OCI-LY7 (cell line): Measurements from ENCODE around the gene PXDN. TPM values are rescaled to one million over a fixed set of nuclear protein-coding genes. Genes with fewer than 3 reads are reported as not detected.

Experiments
- BruUV-seq: library from RNA; stranded (reverse); fragments of 400-500 nt; replicated peaks from 2 replicates; lab custom pipeline; 2021; lab: Mats Ljungman, UMichigan
- CTCF ChIA-PET: fragments of 300-600 bp; sonication (Branson Sonifier 250); formaldehyde crosslinking; loops from one replicate; lab custom pipeline; 2022; ENCODE audit warnings: antibody characterized with exemption; ENCODE audit not compliant: unreplicated experiment; lab: Charles Lee
- POLR2A ChIA-PET: fragments of 300-600 bp; sonication (Branson Sonifier 250); formaldehyde crosslinking; loops from one replicate; lab custom pipeline; 2022; ENCODE audit warnings: antibody characterized with exemption; lab: Charles Lee
- DNase-seq: peaks from one replicate; pipeline ENCODE4 v3.0.0-alpha.2; 2015; ENCODE audit warnings: low spot score
- H2AFZ ChIP-seq: fragments of 200-600 bp; sonication (generic), shearing (Covaris generic); 2 replicates; pipeline ENCODE4 v1.6.1; 2014; ENCODE audit warnings: mild to moderate bottlenecking, antibody characterized with exemption, low read length, moderate library complexity
- H3K27ac ChIP-seq: fragments of 200-600 bp; sonication (generic); 2 replicates; pipeline ENCODE4 v1.5.1; 2014; ENCODE audit warnings: mixed run types, low read depth, mild to moderate bottlenecking, moderate library complexity, low read length, inconsistent platforms; ENCODE audit not compliant: poor library complexity, severe bottlenecking
- H3K36me3 ChIP-seq: fragments of 200-600 bp; sonication (generic); 2 replicates; pipeline ENCODE4 v1.6.1; 2014; ENCODE audit warnings: mild to moderate bottlenecking, antibody characterized with exemption, low read length, moderate library complexity, mixed read lengths; ENCODE audit not compliant: insufficient read depth
- H3K4me1 ChIP-seq: fragments of 200-600 bp; sonication (generic); 2 replicates; pipeline ENCODE4 v1.5.1; 2014; ENCODE audit warnings: mild to moderate bottlenecking, low read length; ENCODE audit not compliant: insufficient read depth, poor library complexity, severe bottlenecking
- H3K4me2 ChIP-seq: fragments of 200-600 bp; sonication (generic); 2 replicates; pipeline ENCODE4 v1.6.1; 2014; ENCODE audit warnings: mild to moderate bottlenecking, low read length
- H3K4me3 ChIP-seq: fragments of 200-600 bp; sonication (generic); 2 replicates; pipeline ENCODE4 v1.5.1; 2014; ENCODE audit warnings: mild to moderate bottlenecking, low read depth, low read length; ENCODE audit not compliant: poor library complexity, severe bottlenecking
- H3K79me2 ChIP-seq: fragments of 200-600 bp; sonication (generic); 2 replicates; pipeline ENCODE4 v1.6.1; 2016; ENCODE audit warnings: low read depth, mild to moderate bottlenecking, low read length, moderate library complexity, mixed read lengths; ENCODE audit not compliant: insufficient read depth
- H3K9me2 ChIP-seq: fragments of 200-600 bp; sonication (generic); 2 replicates; pipeline ENCODE4 v1.6.1; 2016; ENCODE audit warnings: mild to moderate bottlenecking, low read length, mixed read lengths; ENCODE audit not compliant: insufficient read depth
- H3K9me3 ChIP-seq: fragments of 200-600 bp; sonication (generic); 2 replicates; pipeline ENCODE4 v1.6.1; 2014; ENCODE audit warnings: mild to moderate bottlenecking, mixed run types, low read length, mixed read lengths
- H4K20me1 ChIP-seq: fragments of 200-600 bp; sonication (generic); 2 replicates; pipeline ENCODE4 v1.6.1; 2014; ENCODE audit warnings: mild to moderate bottlenecking, antibody characterized with exemption, low read length, moderate library complexity, mixed read lengths; ENCODE audit not compliant: insufficient read depth
- EZH2phosphoT487 ChIP-seq: fragments of 200-600 bp; sonication (generic); IDR thresholded peaks from 2 replicates; pipeline ENCODE4 v1.6.1; 2018; ENCODE audit warnings: low read depth, borderline replicate concordance, mild to moderate bottlenecking, mixed run types, antibody characterized with exemption, low read length, moderate library complexity, mixed read lengths
- intact Hi-C: fragments of 100-400 bp; cut with micrococcal nuclease; formaldehyde crosslinking; loops from one replicate; pipeline ENCODE4 v1.10.0; 2022; ENCODE audit not compliant: unreplicated experiment
- total RNA-seq, 2 experiments: library from RNA; depleted of rRNA in 1 of 2; stranded (reverse); fragments of >200 nt in 1 of 2; shearing (Covaris generic) in 1 of 2; gene quantifications; 2 replicates each; pipeline ENCODE4 v1.2.3, GENCODE V29; 2014 to 2022
- TF ChIP-seq, protein P1 (sequence below): fragments of 200-600 bp; sonication (generic); conservative IDR thresholded peaks from 2 replicates; pipeline ENCODE4 v1.5.1; 2014; ENCODE audit warnings: mild to moderate bottlenecking, antibody characterized with exemption, low read length, moderate library complexity, mixed read lengths

The PXDN gene
- total RNA-seq, 2 experiments from 2014 or later, result not detected

DNA sequence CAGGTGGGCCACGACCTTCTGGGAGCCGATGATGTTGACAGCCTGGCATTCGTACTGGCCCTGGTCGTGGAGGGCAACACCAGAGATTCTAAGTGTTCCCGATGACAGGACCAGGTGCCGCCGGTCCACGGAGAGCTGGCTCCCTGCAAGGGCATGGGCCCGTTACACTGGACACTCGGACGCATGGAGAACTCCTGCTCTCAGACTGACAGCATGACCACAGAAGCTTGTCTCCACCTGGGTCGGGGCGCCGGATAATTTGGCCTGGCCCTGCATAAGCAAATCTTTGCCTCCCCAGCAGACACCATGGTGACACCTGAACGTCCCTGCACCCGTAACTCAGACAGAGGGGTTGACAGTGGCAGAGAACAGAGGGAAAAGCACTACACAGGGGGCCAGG, 80.7 kb downstream of the PXDN start:
- intact Hi-C loops, result no loop called here
- Histone ChIP-seq H3K4me2 (no peak overlapping the region), H3K27ac (no peak overlapping the region), H3K36me3 (no peaks in the 10 kb centered on the region), H2AFZ (no peak overlapping the region), H3K9me2 (no peaks in the 10 kb centered on the region), H3K9me3 (no peaks in the 10 kb centered on the region), H3K79me2 (no peaks in the 10 kb centered on the region), H3K4me3 (no peak overlapping the region), H4K20me1 (no peaks in the 10 kb centered on the region), H3K4me1 (no peaks in the 10 kb centered on the region)
- ChIA-PET POLR2A (no interaction called here), CTCF (no interaction called here)
- TF ChIP-seq, protein P1, sequence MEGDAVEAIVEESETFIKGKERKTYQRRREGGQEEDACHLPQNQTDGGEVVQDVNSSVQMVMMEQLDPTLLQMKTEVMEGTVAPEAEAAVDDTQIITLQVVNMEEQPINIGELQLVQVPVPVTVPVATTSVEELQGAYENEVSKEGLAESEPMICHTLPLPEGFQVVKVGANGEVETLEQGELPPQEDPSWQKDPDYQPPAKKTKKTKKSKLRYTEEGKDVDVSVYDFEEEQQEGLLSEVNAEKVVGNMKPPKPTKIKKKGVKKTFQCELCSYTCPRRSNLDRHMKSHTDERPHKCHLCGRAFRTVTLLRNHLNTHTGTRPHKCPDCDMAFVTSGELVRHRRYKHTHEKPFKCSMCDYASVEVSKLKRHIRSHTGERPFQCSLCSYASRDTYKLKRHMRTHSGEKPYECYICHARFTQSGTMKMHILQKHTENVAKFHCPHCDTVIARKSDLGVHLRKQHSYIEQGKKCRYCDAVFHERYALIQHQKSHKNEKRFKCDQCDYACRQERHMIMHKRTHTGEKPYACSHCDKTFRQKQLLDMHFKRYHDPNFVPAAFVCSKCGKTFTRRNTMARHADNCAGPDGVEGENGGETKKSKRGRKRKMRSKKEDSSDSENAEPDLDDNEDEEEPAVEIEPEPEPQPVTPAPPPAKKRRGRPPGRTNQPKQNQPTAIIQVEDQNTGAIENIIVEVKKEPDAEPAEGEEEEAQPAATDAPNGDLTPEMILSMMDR, result no peak
- no peak for TF ChIP-seq EZH2phosphoT487
- no TSS peak for BruUV-seq
- no peak for DNase-seq

DNA sequence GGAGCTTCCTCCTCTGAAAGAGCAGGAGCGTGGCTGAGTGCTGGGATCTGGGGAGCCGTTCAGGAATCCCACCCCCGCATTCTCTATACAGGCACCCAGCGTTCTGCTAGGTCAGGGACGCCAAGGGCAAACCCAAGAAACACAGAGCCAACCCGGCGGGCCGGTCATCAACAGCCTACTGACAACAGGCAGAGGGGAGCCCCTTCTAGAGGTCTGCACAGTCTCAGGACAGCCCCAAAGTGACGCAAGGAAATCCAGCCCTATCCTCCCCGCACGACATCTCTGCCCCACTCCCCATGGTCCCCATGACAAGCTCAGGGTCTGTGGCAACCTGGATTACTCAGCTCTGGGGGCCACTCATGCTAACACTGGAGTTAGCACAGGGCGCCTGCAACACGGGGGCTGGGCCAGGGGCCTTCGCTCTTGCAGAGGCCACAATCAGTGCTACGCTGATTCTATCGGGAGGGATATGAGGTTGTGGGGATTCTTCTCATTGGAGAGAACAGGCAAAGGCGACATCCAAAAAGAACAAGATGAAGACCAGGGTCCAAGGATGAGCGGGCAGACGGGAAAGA, 81.6 kb downstream of the PXDN start:
- Histone ChIP-seq H3K79me2 (no peaks in the 10 kb centered on the region), H3K4me3 (no peak overlapping the region), H3K27ac (no peak overlapping the region), H2AFZ (no peak overlapping the region), H3K4me2 (no peak overlapping the region), H3K36me3 (no peaks in the 10 kb centered on the region), H3K9me2 (no peaks in the 10 kb centered on the region), H3K9me3 (no peaks in the 10 kb centered on the region), H4K20me1 (no peaks in the 10 kb centered on the region), H3K4me1 (no peaks in the 10 kb centered on the region)
- intact Hi-C loops, result no loop called here
- TF ChIP-seq EZH2phosphoT487, result no peak
- TF ChIP-seq, protein P1, result no peak
- ChIA-PET POLR2A (no interaction called here), CTCF (no interaction called here)
- DNase-seq, result no peak
- no TSS peak for BruUV-seq

- H3K27ac ChIP-seq, result no peak overlapping the region
- H3K4me2 ChIP-seq, result no peak overlapping the region
- H3K9me3 ChIP-seq, result no peaks in the 10 kb centered on the region
- TF ChIP-seq EZH2phosphoT487, result no peak
- TF ChIP-seq, protein P1, result no peak
- no peak overlapping the region for H3K4me3 ChIP-seq
- no peaks in the 10 kb centered on the region for H3K9me2 ChIP-seq
- H3K79me2 ChIP-seq, result no peaks in the 10 kb centered on the region
- CTCF ChIA-PET, result no interaction called here
- no peaks in the 10 kb centered on the region for H3K36me3 ChIP-seq
- no peak overlapping the region for H2AFZ ChIP-seq
- BruUV-seq, result no TSS peak
- intact Hi-C loops, result no loop called here
- H3K4me1 ChIP-seq, result no peaks in the 10 kb centered on the region
- POLR2A ChIA-PET, result no interaction called here
- DNase-seq, result no peak
- no peaks in the 10 kb centered on the region for H4K20me1 ChIP-seq
These were observed 82.3 kb downstream of the PXDN start for GRCh38 chr2:1661891-1662605.
